ENCODE measurements around the gene SORCS2.

The SORCS2 gene

GRCh38 chr4:7519638-7520376 lies 327.5 kb downstream of the SORCS2 start:
- H4K20me1 ChIP-seq (ENCODE audit: control insufficient read depth, insufficient read depth, low read depth, low read length): no peaks in the 10 kb centered on the region
- no peaks in the 10 kb centered on the region for H3K9me3 ChIP-seq (ENCODE audit: control insufficient read depth, insufficient read depth, low read length)
- TF ChIP-seq CTCF (IDR thresholded peaks at IDR 0.05; ENCODE audit: low read depth, low read length, poor library complexity, severe bottlenecking): no peak
- TF ChIP-seq EZH2phosphoT487 (IDR thresholded peaks at IDR 0.05; ENCODE audit: borderline replicate concordance, low read length): no peak
- no peak overlapping the region for H3K4me3 ChIP-seq (ENCODE audit: low read length)
- peaks cover 29% of the 10 kb centered on the region for H3K4me1 ChIP-seq (ENCODE audit: control insufficient read depth, low read length)
- no peaks in the 10 kb centered on the region for H3K9me2 ChIP-seq (replicated peaks; ENCODE audit: control insufficient read depth, low read length)
- H3K4me2 ChIP-seq (ENCODE audit: low read length): no peak overlapping the region
- no peaks in the 10 kb centered on the region for H3K36me3 ChIP-seq (ENCODE audit: control insufficient read depth, low read length)
- H3F3A ChIP-seq (ENCODE audit: control insufficient read depth, insufficient read depth): no peaks in the 10 kb centered on the region
- no peak overlapping the region for H3K27ac ChIP-seq (ENCODE audit: low read depth, low read length)
- H3K79me2 ChIP-seq (ENCODE audit: control insufficient read depth, low read length): no peaks in the 10 kb centered on the region
- no peaks in the 10 kb centered on the region for H3K27me3 ChIP-seq (ENCODE audit: control insufficient read depth, low read length)

GRCh38 chr4:7521666-7522065 lies 329.3 kb downstream of the SORCS2 start:
- Histone ChIP-seq H3K79me2 (ENCODE audit: control insufficient read depth, low read length) (no peaks in the 10 kb centered on the region), H3K4me3 (ENCODE audit: low read length) (no peak overlapping the region), H4K20me1 (ENCODE audit: control insufficient read depth, insufficient read depth, low read depth, low read length) (no peaks in the 10 kb centered on the region), H3K36me3 (ENCODE audit: control insufficient read depth, low read length) (no peaks in the 10 kb centered on the region), H3K27me3 (ENCODE audit: control insufficient read depth, low read length) (no peaks in the 10 kb centered on the region), H3F3A (ENCODE audit: control insufficient read depth, insufficient read depth) (no peaks in the 10 kb centered on the region), H3K9me3 (ENCODE audit: control insufficient read depth, insufficient read depth, low read length) (no peaks in the 10 kb centered on the region), H3K4me1 (ENCODE audit: control insufficient read depth, low read length) (peaks cover 29% of the 10 kb centered on the region), H3K4me2 (ENCODE audit: low read length) (no peak overlapping the region), H3K27ac (ENCODE audit: low read depth, low read length) (no peak overlapping the region), H3K9me2 (replicated peaks; ENCODE audit: control insufficient read depth, low read length) (no peaks in the 10 kb centered on the region)
- TF ChIP-seq CTCF (IDR thresholded peaks at IDR 0.05; ENCODE audit: low read depth, low read length, poor library complexity, severe bottlenecking) (no peak), EZH2phosphoT487 (IDR thresholded peaks at IDR 0.05; ENCODE audit: borderline replicate concordance, low read length) (no peak)

- peaks cover 29% of the 10 kb centered on the region for H3K4me1 ChIP-seq (ENCODE audit: control insufficient read depth, low read length)
- TF ChIP-seq EZH2phosphoT487 (IDR thresholded peaks at IDR 0.05; ENCODE audit: borderline replicate concordance, low read length) (no peak), CTCF (IDR thresholded peaks at IDR 0.05; ENCODE audit: low read depth, low read length, poor library complexity, severe bottlenecking) (no peak)
- H3K4me2 ChIP-seq (ENCODE audit: low read length): no peak overlapping the region
- no peaks in the 10 kb centered on the region for H3K79me2 ChIP-seq (ENCODE audit: control insufficient read depth, low read length)
- H3K27ac ChIP-seq (ENCODE audit: low read depth, low read length): no peak overlapping the region
- H3K9me2 ChIP-seq (replicated peaks; ENCODE audit: control insufficient read depth, low read length): no peaks in the 10 kb centered on the region
- no peak overlapping the region for H3K4me3 ChIP-seq (ENCODE audit: low read length)
- no peaks in the 10 kb centered on the region for H3K27me3 ChIP-seq (ENCODE audit: control insufficient read depth, low read length)
- no peaks in the 10 kb centered on the region for H4K20me1 ChIP-seq (ENCODE audit: control insufficient read depth, insufficient read depth, low read depth, low read length)
- no peaks in the 10 kb centered on the region for H3F3A ChIP-seq (ENCODE audit: control insufficient read depth, insufficient read depth)
- H3K9me3 ChIP-seq (ENCODE audit: control insufficient read depth, insufficient read depth, low read length): no peaks in the 10 kb centered on the region
- no peaks in the 10 kb centered on the region for H3K36me3 ChIP-seq (ENCODE audit: control insufficient read depth, low read length)
Measured at GRCh38 chr4:7522452-7523220, 330.3 kb downstream of the SORCS2 start.

All from DOHH2 (cell line).